Measurements from ENCODE around the gene HNRNPD.
"Not testable (repeated sequence)": the region's sequence is repeated elsewhere in the genome, so short reads cannot be mapped to it uniquely, and the experiment has no call there.

Gene HNRNPD, protein sequence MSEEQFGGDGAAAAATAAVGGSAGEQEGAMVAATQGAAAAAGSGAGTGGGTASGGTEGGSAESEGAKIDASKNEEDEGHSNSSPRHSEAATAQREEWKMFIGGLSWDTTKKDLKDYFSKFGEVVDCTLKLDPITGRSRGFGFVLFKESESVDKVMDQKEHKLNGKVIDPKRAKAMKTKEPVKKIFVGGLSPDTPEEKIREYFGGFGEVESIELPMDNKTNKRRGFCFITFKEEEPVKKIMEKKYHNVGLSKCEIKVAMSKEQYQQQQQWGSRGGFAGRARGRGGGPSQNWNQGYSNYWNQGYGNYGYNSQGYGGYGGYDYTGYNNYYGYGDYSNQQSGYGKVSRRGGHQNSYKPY

DNA sequence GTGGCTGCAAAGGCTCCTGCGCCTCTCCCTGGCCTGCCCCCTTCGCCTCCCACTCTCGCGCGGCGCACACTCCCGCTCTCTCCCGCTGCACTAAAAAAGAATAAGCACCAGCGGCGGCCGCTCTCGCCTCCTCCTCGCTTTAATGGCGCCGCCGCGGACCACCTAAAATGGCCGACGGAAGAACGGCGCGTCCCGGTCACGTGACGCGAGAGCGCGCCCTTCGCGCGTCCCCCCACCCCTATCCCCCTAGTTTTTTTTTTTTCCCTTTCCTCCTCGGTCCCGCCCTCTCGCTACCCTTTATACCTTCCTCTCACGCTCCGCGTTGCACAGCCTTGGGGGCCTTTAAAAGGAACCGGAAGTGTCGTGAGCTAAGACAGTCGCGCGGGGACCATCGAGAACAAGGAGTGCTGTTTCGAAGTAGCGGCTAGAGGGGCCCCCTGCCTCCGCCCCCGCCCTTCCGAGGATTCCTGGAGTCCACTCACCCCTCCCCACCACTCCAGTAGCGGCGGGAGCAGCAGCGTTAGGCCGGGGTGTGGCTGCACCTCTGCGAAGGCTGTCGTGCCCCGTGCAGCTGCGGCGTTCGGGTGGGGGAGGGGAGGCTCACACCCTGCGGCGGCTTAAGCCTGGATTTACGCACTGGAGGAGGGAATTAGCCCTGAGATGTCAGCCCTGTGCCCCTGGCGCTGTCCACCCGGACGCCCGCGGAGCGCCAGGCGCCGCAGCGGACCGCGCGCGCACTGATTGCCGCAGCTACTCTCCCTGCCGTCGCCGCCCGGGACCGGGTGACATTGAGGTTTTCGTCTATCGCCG lies at the start of gene HNRNPD:
TSS of gene HNRNPD (minus strand) at position 176 of the 810 bp plus-strand sequence. CDS start 313 bp downstream, outside the sequence.
- peak; percentile 88 for DNase-seq

DNA sequence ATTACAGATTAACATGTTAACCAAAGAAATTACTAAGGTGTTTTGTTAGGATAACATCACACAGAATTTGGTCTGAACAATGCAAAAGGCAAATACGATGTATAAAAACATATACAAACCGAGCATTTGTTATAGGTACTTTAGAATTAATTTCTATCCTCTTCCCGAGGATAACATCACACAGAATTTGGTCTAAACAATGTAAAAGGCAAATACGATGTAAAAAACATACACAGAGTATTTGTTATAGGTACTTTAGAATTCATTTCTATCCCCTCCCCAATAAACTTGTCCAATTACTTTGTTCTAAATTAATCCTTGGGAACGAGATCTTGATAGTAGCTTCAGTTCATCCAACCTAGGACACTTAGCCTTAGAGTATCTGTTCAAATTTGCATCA lies 48.8 kb upstream of the HNRNPD start:
- DNase-seq: no peak

DNA sequence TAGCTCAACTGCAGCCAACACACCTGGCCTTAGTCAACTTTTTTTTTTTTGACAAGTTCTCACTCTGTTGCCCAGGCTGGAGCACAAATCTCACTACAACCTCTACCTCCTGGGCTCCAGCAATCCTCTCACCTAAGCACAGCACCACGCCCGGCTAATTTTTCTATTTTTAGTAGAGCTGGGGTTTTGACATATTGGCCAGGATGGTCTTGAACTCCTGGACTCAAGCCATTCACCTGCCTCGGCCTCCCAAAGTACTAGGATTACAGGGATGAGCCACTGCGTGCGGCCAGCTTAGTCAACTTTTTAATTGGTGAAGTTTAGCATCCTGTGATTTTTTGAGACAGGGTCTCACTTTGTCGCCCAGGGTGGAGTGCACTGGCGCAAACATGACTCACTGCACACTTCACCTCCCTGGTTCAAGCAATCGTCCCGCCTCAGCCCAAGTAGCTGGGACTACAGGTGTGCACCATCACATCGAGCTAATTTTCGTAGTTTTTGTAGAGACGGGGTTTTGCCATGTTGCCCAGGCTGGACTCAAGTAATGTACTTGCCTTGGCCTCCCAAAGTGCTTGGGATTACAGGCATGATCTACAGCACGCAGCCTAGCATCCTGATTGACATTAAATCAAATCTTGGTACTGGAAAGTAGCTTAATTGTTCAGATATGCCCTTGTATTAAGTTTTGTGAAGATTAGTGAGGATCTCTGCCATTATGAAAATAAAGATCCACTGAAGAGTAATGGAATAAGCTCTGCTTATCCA lies 48.2 kb upstream of the HNRNPD start:
- no peak for DNase-seq

DNA sequence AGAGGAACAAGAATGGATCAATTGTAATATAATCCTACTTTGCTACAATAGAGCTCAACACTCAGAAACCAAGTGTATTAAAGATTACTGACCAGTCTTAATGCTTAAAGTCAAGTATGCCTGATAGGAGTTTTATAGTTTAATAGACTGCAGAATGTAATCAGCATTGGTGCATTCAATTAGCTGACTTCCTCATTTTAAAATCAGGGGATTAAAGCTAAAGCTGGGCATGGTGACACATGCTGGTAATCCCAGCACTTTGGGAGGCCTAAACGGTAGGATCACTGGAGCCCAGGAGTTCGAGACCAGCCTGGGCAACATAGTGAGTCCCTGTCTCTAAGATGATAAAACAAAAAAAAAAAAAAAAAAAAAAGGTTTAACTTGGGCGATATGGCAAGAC lies 45.7 kb upstream of the HNRNPD start:
- DNase-seq: no peak

DNA sequence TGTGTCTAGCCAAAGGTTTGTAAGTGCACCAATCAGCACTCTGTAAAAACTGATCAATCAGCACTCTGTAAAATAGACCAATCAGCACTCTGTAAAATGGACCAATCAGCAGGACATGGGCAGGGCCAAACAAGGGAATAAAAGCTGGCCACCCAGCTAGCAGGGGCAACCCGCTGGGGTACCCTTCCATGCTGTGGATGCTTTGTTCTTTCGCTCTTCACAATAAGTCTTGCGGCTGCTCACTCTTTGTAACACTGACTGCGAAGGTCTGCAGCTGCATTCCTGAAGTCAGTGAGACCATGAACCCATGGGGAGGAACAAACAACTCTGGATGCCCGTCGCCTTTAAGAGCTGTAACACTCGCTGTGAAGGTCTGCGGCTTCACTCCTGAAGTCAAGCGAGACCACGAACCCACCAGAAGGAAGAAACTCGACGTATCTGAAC lies 42.2 kb upstream of the HNRNPD start:
- no peak for DNase-seq

DNA sequence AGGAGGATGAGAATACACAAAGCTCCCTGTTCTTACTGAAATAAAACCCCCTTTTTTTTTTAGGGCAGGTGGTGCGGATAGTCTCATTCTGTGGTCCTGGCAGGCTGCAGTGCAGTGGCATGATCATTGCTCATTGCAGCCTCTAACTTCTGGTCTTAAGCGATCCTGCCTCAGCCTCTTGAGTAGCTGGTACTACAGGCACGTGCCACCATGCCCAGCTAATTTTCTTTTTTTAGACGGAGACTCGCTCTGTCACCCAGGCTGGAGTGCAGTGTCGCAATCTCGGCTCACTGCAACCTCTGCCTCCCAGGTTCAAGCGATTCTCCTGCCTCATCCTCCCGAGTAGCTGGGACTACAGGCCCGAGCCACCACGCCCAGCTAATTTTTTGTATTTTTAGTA lies 41.3 kb upstream of the HNRNPD start:
- not testable (repeated sequence) for DNase-seq

DNA sequence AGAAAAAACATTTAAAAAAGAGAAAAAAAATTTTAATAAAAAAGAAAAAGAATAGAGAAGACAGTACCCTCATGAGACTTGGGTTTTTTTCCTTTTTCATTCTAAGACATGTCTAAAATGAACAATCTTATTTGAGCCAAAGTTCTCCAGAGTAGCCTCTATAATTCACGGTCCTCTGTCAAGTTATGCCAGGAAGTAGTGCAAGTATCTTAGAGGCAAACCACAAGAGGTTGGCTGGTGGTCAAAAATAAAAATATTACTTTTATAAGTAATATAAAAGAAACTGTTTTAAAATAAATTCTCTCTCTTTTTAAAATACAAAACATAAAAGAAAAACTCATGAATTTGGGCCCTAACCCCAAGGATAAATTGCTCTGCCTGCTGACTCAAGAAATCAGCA lies 29.9 kb upstream of the HNRNPD start:
- no peak for DNase-seq

DNA sequence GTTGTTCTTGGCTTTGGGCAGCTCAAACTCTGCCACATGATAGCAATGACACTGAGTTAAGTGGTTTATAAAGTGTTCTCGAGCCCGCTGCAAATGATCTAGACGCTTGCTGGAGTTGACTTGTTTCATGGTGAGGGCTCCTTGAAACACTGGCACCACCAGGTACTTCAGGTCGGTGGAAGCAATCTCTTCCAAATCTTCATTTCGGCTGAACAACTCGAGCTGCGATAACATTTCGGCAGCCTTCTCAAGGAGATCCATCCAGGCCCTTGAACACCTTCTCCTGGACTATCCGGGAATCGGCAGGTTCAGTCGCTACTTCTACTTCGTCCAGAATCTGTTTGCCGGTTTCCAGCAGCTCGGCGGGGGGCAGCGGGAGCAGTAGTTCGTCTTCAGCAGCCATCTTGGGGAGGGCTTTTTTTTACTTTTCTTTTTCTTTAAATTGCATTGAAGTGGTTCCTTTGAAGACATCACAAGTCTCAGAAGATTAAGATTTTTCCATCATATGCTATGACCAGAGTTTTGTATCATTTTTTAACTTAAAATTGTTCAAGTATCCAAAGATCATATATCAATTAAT lies 28.5 kb upstream of the HNRNPD start:
- no peak for DNase-seq

DNA sequence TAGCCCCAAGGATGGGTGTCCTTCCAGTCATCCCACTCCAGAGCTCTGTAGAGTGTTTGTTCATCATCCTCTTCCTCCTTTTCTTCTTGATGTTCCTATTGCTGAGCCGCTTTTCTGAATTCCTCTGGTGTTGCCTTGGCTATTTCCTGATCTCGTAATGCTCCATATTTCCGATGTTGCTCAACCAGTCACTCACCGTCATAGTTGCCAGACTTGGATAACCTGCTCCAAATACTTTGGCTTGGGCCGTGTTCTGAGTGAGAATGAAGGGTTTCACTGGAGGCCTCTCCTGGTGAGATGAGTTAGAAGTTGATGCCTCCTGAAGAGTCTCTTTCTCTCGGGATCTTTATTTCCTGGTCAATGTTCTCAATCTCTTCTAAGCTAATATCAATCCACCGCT lies 27.8 kb upstream of the HNRNPD start:
- DNase-seq: no peak

DNA sequence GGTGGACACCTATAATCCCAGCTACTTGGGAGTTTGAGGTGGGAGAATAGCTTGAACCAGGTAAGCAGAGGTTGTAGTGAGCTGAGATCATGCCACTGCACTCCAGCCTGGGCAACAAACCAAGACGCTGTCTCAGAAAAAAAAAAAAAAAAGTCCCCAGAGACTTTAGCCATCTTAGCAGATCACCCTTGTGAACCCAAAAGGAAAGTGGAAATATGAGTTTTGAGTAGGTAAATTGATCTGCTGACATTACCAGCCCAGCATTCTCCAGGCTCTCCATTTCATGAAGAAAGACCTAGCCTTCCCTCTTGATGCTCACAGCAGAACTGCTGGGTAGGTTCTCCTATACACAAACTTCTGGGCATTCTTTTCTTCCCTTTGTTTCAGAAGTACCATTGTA lies 24.5 kb upstream of the HNRNPD start:
- no peak for DNase-seq

DNA sequence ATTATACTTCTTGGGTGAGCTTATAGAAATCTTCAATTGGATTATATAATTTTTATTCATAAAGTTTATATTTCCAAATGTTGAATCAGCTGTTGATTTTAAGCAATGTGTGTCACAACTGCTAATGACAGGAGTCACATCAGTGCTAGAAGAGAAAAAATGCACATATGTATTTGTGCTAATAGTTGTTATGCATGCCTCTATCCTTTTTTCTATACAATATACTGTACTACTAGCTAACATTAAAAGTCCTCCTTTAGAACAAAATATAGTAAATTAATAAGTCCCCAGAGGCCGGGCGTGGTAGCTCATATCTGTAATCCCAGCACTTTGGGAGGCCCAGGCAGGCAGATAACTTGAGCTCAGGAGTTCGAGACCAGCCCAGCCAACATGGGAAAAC lies 23.7 kb upstream of the HNRNPD start:
- DNase-seq: no peak

DNA sequence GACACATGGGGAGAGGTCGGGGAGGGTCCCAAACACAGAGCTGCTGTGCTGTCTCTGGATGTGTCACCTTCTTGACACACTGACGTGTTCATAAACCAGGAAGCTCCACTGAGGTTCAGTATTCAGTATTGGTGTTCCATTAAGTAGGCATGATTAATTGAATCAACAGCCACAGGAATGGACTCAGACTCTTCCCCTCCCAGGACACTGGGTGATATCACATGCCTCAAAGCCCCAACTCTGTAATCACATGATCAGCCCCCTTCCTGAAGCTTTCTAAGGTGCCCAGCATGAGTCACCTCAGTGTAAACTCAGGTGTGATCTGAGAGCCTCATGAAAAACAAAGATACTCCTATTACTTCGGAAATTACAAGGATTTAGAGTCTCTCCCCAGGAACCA lies 21.1 kb upstream of the HNRNPD start:
- no peak for DNase-seq

DNA sequence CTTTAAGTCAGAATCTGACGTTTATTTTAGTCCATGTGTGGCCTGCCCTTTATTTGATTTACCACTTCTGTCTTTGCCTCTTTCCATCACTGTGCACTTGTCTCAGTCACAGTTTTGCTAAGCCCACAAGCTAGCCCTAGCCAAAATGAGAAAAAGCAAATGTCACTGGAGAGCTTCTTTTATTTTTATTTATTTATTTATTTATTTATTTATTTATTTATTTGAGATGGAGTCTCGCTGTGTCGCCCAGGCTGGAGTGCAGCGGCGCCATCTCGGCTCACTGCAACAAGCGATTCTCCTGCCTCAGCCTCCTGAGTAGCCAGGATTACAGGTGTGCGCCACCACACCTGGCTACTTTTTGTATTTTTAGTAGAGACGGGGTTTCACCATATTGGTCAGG lies 16.3 kb upstream of the HNRNPD start:
- not testable (repeated sequence) for DNase-seq

DNA sequence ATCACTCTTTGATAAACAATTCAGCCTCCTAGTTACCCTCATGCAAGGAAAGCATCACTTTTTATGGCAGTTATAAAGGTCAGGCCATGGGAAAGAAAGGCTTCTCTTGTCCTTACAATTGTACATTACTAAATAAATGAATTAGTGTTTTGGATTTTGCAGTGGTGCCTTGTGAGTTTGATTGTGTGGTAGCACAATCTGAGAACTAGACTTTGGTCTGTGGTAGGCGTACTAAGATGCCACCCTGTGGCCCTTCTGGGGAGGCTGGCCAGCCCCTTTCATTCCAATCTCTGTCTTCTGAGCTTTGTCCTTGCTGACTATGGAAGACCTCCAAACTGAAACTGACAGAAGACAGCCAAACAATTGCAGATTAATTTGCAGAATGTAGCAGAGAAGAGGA lies 14.6 kb upstream of the HNRNPD start:
- no peak for DNase-seq

DNA sequence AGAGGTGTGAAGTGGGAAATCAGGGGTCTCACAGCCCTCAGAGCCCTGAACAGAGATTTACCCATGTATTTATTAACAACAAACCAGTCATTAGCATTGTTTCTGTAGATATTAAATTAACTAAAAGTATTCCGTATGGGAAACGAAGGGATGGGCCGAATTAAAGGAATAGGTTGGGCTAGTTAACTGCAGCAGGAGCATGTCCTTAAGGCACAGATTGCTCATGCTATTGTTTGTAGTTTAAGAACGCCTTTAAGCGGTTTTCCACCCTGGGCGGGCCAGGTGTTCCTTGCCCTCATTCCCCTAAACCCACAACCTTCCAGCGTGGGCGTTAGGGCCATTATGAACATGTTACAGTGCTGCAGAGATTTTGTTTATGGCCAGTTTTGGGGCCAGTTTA lies 12.5 kb upstream of the HNRNPD start:
- DNase-seq: not testable (repeated sequence)

DNA sequence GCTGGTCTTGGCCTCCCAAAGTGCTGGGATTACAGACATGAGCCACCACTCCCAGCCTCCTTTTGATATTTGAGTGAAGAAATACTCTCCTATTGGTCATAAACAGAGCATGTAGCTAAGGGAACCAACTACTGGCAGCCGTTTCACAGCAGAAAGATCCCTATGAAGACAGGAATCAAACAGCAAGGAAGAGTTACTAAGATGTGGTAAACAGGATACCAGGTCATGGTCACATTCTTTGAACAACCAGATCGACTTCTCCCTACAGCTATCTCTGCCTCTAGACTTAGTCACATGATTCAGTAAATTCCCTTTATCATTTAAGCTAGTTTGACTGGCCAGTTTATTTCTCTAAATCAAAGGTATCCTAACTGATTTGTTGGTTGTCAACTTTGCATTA lies 9.0 kb upstream of the HNRNPD start:
- DNase-seq: no peak

DNA sequence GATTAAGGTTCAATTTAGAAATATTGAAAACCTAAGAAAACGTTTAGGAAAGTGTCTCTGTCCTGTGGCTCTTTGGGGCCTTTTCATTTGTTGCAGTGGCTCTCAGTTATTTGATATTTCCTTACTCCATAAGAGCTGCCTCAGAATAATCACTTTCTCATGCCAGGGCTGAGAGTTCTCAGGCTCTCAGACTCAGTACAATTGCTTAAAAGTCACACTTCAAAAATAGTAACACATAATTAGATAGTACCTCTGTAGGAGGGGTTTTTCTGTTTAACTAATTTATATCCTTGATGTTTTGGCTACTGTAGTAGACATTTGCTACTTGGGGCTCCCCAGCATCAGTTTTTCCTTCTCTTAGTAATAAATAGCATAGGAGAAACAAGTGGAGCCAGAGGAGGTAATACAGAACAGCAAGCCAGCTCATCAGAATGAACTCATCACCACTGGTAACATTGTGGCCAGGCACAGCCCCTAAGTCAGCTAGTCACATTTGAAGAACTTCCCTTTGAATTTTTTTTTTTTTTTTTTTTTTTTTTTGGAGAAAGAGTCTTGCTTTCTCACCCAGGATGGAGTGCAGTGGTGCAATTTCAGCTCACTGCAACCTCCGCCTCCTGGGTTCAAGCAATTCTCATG lies 8.0 kb upstream of the HNRNPD start:
- DNase-seq: no peak

DNA sequence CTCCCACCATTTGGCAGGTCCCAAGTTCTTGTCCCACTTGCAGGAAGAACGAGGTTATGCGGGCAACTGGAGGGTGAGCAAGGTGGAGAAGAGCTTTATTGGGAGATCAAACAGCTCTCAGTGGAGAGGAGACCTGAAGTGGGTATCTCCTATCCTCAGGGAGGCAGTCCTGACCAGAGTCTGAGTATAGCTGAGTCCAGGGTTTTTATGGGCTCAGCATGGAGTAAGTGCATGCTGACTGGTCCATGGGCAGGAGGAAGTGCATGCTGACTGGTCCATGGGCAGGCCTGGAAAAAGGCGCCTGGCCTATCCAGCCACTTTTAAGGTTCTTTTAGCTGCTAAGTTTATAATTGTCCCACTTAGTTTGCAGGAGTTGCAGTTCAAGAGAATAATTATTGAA lies 7.4 kb upstream of the HNRNPD start:
- DNase-seq: no peak

DNA sequence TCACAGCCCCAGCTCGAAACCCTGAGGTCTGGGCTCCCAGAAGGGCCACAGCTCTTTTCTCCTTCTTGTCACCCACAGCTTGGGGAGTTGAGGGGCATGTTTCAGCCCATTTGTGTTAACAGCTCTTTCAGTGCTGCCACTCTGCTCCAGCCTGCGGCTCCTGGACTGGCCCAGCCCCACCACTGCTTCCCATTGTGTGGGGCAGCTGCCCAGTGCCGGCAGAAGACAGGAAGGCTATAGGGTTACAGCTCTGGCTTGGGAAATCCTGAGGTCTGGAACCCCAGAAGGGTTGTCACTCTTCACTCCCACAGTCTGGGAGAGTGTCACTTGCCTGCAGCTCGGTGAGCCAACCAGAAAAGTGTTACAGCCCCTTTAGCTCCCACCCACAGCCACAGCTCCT lies 7.0 kb upstream of the HNRNPD start:
- no peak for DNase-seq

DNA sequence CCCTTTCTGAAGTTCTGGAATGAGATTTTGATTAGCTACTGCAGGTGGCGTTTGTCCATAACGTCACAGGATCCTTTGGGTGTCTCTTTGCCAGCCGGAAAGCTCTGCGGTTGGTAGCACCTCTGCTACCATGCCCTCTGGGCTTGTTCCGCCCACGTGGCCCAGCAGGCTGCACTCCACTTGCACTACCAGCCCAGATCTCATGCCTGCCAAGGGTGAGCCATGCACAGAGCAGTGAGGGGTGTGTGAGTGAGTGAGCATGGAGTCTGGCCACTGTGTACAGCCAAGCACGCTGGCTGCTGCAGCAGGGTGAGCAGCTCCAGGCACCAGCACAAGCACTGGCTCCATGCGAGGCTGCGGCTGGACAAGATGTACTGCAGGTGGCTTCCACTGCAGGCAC lies 6.6 kb upstream of the HNRNPD start:
- DNase-seq: no peak

DNA sequence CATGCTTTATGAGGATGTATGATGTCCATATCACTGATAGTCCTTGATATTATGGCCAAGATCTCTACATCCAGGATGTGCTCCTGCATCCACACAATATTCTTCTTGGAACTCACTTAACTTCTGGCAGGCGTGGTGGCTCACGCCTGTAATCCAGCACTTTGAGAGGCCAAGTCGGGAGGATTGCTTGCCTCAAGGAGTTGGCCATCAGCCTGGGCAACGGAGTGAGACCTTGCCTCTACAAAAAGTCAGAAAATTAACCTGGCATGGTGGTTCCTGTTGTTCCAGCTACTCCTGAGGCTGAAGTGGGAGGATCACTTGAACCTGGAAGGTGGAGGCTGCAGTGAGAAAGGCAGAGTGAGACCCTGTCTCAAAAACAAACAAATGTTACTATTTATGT lies 2.3 kb upstream of the HNRNPD start:
- no peak for DNase-seq

DNA sequence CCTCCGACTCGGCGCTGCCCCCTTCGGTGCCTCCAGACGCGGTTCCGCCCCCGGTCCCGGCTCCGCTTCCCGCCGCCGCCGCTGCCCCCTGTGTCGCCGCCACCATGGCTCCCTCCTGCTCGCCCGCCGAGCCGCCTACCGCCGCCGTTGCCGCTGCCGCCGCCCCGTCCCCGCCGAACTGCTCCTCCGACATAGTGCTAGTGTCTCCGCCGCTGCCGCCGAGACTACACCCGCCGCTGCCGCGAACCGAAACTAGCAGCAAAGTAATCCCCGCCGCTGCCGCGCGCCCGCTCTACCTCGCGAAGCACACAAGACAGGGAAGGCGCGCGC lies 340 bp downstream of the HNRNPD start:
- no peak for DNase-seq
